Thyroid gland (tissue), 4 donors: Measurements from ENCODE around the gene PDZD2.

Source experiments
- CTCF ChIP-seq, 6 experiments: fragments of 200-600 bp in 3 of 6; fragments of 450-650 bp in 3 of 6; sonication (generic) in 3 of 6; IDR thresholded peaks; one replicate each; pipeline ENCODE4 v1.5.1; 2016 to 2019; ENCODE audit warnings: antibody characterized with exemption in 6 of 6, mild to moderate bottlenecking in 2 of 6, inconsistent platforms in 1 of 6, moderate library complexity in 1 of 6
- POLR2A ChIP-seq, 2 donors: fragments of 450-650 bp; IDR thresholded peaks; one replicate each; pipeline ENCODE4 v1.6.1; 2017; ENCODE audit warnings: antibody characterized with exemption in 2 of 2, mild to moderate bottlenecking in 2 of 2, moderate library complexity in 1 of 2

GRCh38 chr5:31769530-31769929 is 130.6 kb downstream of the PDZD2 start:
- TF ChIP-seq CTCF (IDR thresholded peaks at IDR 0.05) (no peak), POLR2A (IDR thresholded peaks at IDR 0.05) (no peak)
